Femur (tissue), 1 donor: ENCODE data around the gene TSEN34.
"Not testable (repeated sequence)": the region's sequence is repeated elsewhere in the genome, so short reads cannot be mapped to it uniquely, and the experiment has no call there.

Experiments
- DNase-seq: peaks from one replicate; pipeline ENCODE4 v3.0.0-alpha.2; 2017

TSEN34 gene

DNA sequence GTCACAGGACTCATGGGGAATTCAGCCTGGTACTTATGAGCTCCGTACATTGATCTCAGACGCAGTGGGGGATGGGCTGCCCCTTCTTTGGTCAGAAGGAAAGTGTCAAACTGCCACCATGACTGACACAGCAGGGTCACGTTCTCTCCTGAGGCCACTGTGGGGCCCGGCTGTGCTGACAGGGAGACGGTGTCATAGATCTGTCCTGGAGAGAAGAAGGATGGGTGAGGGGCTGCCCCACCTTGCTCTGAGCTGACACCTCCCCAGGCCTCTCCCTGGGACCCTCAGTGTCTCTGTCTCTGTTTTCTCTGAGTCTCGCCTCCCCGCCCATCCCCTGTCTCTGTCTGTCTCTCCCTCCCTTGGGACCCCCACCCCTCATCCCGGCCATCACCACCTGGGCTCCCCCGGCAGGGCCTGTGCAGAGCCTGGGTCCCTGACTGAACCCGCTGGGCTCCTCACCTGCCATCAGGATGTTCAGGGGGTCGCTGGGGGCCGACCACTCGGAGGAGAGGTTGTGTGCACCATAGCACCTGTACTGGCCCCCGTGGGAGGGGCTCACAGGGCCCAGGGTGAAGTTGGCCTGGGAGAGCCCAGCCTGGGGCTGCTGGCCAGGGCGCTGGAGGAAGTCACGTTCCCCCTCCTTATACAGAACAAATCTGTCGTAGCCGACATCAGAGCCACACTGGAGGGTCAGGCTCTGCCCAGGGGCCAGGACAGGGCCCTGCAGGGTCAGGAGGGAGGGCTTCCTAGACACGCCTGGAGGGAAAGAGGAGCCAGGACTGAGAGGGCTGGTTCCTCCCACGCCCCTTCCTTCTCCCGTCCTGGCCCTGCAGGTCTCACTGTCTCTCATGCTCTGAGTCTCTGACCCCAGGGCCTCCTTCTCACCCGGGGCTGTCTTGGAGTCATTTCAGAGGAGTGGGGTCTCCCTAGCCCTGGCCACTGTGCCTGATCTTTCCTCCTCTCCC, 49.5 kb downstream of the TSEN34 start:
- not testable (repeated sequence) for DNase-seq

DNA sequence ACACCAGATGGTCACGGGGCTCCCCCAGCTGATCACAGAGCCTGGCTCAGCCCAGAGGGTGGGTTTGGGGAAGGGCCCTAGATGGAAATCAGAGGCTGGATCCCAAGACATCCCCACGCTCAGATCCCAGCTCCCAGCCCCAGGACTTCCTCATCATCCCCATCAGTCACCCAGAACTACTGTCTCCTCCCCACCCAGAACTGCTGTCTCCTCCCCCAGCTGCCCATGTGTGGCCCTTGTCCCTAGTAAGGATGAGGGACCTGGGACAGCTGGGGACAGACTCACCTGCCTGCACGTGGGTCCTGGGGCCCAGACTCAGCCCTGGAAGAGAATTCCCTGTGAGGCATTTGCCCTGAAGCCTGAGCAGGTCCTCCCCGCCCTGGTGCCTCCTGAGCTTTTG, 51.1 kb downstream of the TSEN34 start:
- DNase-seq, result not testable (repeated sequence)

DNA sequence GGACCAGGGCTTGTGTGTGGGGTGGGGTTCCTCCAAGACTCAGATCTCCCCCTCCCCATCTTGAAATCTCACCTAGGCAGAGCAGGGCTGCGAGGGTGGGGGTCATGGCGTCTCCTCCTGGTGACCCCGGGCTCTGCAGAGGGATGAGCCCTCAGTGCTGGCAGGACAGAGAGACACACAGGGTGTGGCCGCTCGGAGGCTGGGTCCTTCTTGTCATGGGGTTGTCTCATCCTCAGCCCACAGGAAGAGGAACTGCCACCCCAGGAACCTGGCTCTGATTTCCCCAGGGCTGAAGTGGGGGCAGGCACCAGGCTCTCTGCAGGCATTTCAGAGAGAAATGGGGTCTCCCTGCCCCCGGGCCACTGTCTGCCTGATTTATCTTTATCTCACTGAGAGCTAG, 51.5 kb downstream of the TSEN34 start, which contains the start of gene LILRA6:
Gene LILRA6 (minus strand): TSS at position 145 of the 400 bp plus-strand sequence.
- DNase-seq, result not testable (repeated sequence)

DNA sequence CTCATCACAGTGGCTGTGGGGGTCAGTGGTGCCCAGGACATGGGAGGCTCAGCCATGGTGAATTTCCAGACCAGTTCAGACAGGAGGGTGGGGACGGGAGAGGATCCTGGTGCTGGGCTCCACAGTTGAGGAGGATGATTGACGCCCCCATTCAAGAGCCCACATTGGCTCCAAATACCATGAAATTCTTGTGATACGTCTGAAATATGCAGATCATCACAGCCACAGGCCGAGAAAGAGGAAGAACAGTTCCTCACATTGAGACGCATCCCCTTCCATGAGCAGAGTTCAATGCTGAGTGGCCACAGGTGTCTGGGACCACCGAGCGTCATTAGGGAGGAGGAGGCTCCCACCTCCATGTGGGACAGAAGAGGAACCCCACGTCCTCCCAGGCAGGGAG, 52.7 kb downstream of the TSEN34 start:
- DNase-seq, result not testable (repeated sequence)
